ENCODE results near the gene SLC17A7. TPM values are rescaled to one million over a fixed set of nuclear protein-coding genes. Genes with fewer than 3 reads are reported as not detected.

SLC17A7 gene
- total and polyA plus RNA-seq, 2 of the 13 experiments (the other 11 are each of a cell fraction or from before 2014, with no cell fraction given), result 0.32 TPM; not detected in 1

GRCh38 chr19:49451430-49452181, 10.3 kb upstream of the SLC17A7 start, which contains the start of gene PIH1D1 (continued):
- TF ChIP-seq FOXO1 (CRISPR knock-in tag; IDR thresholded peaks at IDR 0.05) (peak; percentile 72), MAFK (conservative IDR thresholded peaks at IDR 0.05 in 1 of 2, IDR thresholded peaks at IDR 0.05 in 1 of 2; ENCODE audit: low read length in 2 of 2) (no peak), SP5 (CRISPR knock-in tag; IDR thresholded peaks at IDR 0.05; ENCODE audit: borderline replicate concordance, low read depth) (0 out of 2 replicates have a peak, but pooled peaks have one; percentile 31), CENPX (CRISPR knock-in tag; IDR thresholded peaks at IDR 0.05) (no peak), PHF8 (CRISPR knock-in tag; IDR thresholded peaks at IDR 0.05) (peak; percentile 82), ZNF235 (CRISPR knock-in tag; IDR thresholded peaks at IDR 0.05; ENCODE audit: borderline replicate concordance) (no peak), ZNF652 (CRISPR knock-in tag; IDR thresholded peaks at IDR 0.05; ENCODE audit: borderline replicate concordance, low read depth) (no peak), ZNF274 (CRISPR knock-in tag; IDR thresholded peaks at IDR 0.05) (0 out of 2 replicates have a peak, but pooled peaks have one; percentile 30), HES4 (CRISPR knock-in tag; IDR thresholded peaks at IDR 0.05; ENCODE audit: borderline replicate concordance) (peak; percentile 66; the same call in 1 of the 2 replicates), PCBP2 (optimal IDR thresholded peaks at IDR 0.05; ENCODE audit: low read depth, low read length, poor library complexity, severe bottlenecking) (no peak), ZNF574 (CRISPR knock-in tag; IDR thresholded peaks at IDR 0.05) (peak; percentile 88), TSC22D2 (CRISPR knock-in tag; IDR thresholded peaks at IDR 0.05; ENCODE audit: borderline replicate concordance) (peak; percentile 76; the same call in 1 of the 2 replicates), SIN3B (IDR thresholded peaks at IDR 0.05; ENCODE audit: low read length) (no peak), RBM39 (IDR thresholded peaks at IDR 0.05; ENCODE audit: low read depth, low read length, poor library complexity, severe bottlenecking) (no peak), HOXD1 (CRISPR knock-in tag; IDR thresholded peaks at IDR 0.05) (peak; percentile 99), BRF2 (CRISPR knock-in tag; IDR thresholded peaks at IDR 0.05) (no peak), TBL1XR1 (IDR thresholded peaks at IDR 0.05; ENCODE audit: borderline replicate concordance, low read length, partially characterized antibody) (no peak), HOMEZ (CRISPR knock-in tag; IDR thresholded peaks at IDR 0.05; ENCODE audit: low read depth) (0 out of 2 replicates have a peak, but pooled peaks have one; percentile 36)
- TF ChIP-seq, protein P1, sequence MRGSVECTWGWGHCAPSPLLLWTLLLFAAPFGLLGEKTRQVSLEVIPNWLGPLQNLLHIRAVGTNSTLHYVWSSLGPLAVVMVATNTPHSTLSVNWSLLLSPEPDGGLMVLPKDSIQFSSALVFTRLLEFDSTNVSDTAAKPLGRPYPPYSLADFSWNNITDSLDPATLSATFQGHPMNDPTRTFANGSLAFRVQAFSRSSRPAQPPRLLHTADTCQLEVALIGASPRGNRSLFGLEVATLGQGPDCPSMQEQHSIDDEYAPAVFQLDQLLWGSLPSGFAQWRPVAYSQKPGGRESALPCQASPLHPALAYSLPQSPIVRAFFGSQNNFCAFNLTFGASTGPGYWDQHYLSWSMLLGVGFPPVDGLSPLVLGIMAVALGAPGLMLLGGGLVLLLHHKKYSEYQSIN (CRISPR knock-in tag; IDR thresholded peaks at IDR 0.05; ENCODE audit: borderline replicate concordance), result no peak
- TF ChIP-seq, protein P2, sequence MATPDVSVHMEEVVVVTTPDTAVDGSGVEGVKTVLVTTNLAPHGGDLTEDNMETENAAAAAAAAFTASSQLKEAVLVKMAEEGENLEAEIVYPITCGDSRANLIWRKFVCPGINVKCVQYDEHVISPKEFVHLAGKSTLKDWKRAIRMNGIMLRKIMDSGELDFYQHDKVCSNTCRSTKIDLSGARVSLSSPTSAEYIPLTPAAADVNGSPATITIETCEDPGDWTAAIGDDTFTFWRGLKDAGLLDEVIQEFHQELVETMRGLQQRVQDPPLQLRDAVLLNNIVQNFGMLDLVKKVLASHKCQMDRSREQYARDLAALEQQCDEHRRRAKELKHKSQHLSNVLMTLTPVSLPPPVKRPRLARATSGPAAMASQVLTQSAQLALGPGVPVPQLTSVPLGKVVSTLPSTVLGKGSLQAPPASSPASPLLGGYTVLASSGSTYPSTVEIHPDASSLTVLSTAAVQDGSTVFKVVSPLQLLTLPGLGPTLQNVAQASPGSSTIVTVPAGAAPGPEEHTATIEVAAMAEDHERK (CRISPR knock-in tag; IDR thresholded peaks at IDR 0.05; ENCODE audit: low read depth), result peak; percentile 72; the same call in 1 of the 2 replicates
